PC-9 (cell line): Measurements from ENCODE around the gene ARSD.

ENCODE experiments used
- EZH2 ChIP-seq: fragments of 200-600 bp; sonication (generic); IDR thresholded peaks from 2 replicates; pipeline ENCODE4 v1.8.0; 2017; ENCODE audit warnings: antibody characterized with exemption, low read depth
- TF ChIP-seq, protein P1 (sequence below): fragments of 200-600 bp; sonication (generic); conservative IDR thresholded peaks from 2 replicates; pipeline ENCODE4 v1.6.1; 2017; ENCODE audit warnings: mixed run types, antibody characterized with exemption, mild to moderate bottlenecking, moderate library complexity

DNA sequence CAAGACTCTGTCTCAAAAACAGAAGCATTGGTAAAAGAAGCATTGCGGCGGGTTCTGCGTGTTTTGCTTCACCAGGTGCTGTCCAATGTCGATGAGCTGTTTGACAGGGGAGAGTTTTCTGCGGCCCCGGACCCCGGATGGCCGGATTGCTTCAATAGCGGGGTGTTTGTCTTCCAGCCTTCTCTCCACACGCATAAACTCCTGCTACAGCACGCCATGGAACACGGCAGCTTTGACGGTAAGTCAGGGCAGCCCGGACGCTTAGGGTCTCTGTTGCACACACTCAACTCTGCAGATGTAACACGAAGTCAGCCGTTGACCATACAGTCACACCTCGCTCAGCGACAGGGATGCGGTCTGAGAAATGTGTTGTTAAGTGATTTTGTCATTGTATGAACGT is 74.2 kb downstream of the ARSD start:
- TF ChIP-seq, protein P1, sequence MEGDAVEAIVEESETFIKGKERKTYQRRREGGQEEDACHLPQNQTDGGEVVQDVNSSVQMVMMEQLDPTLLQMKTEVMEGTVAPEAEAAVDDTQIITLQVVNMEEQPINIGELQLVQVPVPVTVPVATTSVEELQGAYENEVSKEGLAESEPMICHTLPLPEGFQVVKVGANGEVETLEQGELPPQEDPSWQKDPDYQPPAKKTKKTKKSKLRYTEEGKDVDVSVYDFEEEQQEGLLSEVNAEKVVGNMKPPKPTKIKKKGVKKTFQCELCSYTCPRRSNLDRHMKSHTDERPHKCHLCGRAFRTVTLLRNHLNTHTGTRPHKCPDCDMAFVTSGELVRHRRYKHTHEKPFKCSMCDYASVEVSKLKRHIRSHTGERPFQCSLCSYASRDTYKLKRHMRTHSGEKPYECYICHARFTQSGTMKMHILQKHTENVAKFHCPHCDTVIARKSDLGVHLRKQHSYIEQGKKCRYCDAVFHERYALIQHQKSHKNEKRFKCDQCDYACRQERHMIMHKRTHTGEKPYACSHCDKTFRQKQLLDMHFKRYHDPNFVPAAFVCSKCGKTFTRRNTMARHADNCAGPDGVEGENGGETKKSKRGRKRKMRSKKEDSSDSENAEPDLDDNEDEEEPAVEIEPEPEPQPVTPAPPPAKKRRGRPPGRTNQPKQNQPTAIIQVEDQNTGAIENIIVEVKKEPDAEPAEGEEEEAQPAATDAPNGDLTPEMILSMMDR: no peak
- TF ChIP-seq EZH2: no peak
